CD4-positive, alpha-beta T cell treated with Interferon alpha-2 for 1 hour (primary cell): ENCODE results near the gene FAM135A.
"Not testable (repeated sequence)": the region's sequence is repeated elsewhere in the genome, so short reads cannot be mapped to it uniquely, and the experiment has no call there.

Source experiments
- DNase-seq, 2 donors: peaks; one replicate each; pipeline ENCODE4 v3.0.0-alpha.2; 2020 to 2022

Gene FAM135A

GRCh38 chr6:70551566-70551965, 138.3 kb downstream of the FAM135A start:
- no peak for DNase-seq

GRCh38 chr6:70552286-70552940, 139.1 kb downstream of the FAM135A start:
- DNase-seq = not testable (repeated sequence)

- DNase-seq = no peak
These were observed 139.7 kb downstream of the FAM135A start for GRCh38 chr6:70552974-70553373.

GRCh38 chr6:70557998-70558397, 144.7 kb downstream of the FAM135A start:
- no peak for DNase-seq

GRCh38 chr6:70562401-70562800, 149.1 kb downstream of the FAM135A start:
- DNase-seq = not testable (repeated sequence)

GRCh38 chr6:70563530-70563929, 150.2 kb downstream of the FAM135A start:
- no peak for DNase-seq

- peak; percentile 93 to 95 for DNase-seq
These were observed 153.6 kb downstream of the FAM135A start, which contains the start of gene SDHAF4 for GRCh38 chr6:70566751-70567382. Gene SDHAF4, plus strand, starts transcription at chr6:70566930. Its CDS starts 11 bp downstream, at chr6:70566941.

GRCh38 chr6:70574643-70575042, 161.3 kb downstream of the FAM135A start:
- DNase-seq = no peak

GRCh38 chr6:70575899-70576495, 162.7 kb downstream of the FAM135A start:
- no peak for DNase-seq

- DNase-seq = no peak
These were observed 172.8 kb downstream of the FAM135A start for GRCh38 chr6:70586114-70586513.

- no peak for DNase-seq
These were observed 177.1 kb downstream of the FAM135A start for GRCh38 chr6:70590400-70590799.

GRCh38 chr6:70592391-70593117, 179.2 kb downstream of the FAM135A start:
- DNase-seq = no peak

- DNase-seq = no peak
These were observed 179.8 kb downstream of the FAM135A start for GRCh38 chr6:70593118-70593486.

GRCh38 chr6:70599187-70599586, 185.9 kb downstream of the FAM135A start:
- DNase-seq = peak in 1 of 2 donors; percentile 21

- no peak for DNase-seq
These were observed 187.7 kb downstream of the FAM135A start for GRCh38 chr6:70601014-70601413.

GRCh38 chr6:70604254-70604653, 190.9 kb downstream of the FAM135A start:
- DNase-seq = no peak

- not testable (repeated sequence) for DNase-seq
These were observed 194.1 kb downstream of the FAM135A start for GRCh38 chr6:70607371-70607770.

GRCh38 chr6:70609181-70609580, 195.9 kb downstream of the FAM135A start:
- DNase-seq = not testable (repeated sequence)
